AG09309 (cell line): ENCODE data around the gene KLHL3.

Source experiments
- DNase-seq: peaks from one replicate; pipeline ENCODE4 v3.0.0-alpha.2; 2010; ENCODE audit warnings: low read depth
- H3K4me3 ChIP-seq: 2 replicates; pipeline ENCODE4 v1.5.1; 2011; ENCODE audit warnings: mild to moderate bottlenecking, low read depth, low read length, moderate library complexity; ENCODE audit not compliant: control insufficient read depth
- CTCF ChIP-seq: IDR thresholded peaks from 2 replicates; pipeline ENCODE4 v1.5.1; 2011; ENCODE audit warnings: mild to moderate bottlenecking, low read depth, low read length, inconsistent platforms; ENCODE audit not compliant: insufficient read depth, control insufficient read depth; ENCODE audit errors: missing control alignments

Gene KLHL3

GRCh38 chr5:137760719-137761516 is 25.0 kb upstream of the KLHL3 start:
- no peak for TF ChIP-seq CTCF
- H3K4me3 ChIP-seq = no peak overlapping the region
- no peak for DNase-seq

- no peak for TF ChIP-seq CTCF
- H3K4me3 ChIP-seq = no peak overlapping the region
- no peak for DNase-seq
Observed at GRCh38 chr5:137760294-137760693, 24.4 kb upstream of the KLHL3 start.

DNA sequence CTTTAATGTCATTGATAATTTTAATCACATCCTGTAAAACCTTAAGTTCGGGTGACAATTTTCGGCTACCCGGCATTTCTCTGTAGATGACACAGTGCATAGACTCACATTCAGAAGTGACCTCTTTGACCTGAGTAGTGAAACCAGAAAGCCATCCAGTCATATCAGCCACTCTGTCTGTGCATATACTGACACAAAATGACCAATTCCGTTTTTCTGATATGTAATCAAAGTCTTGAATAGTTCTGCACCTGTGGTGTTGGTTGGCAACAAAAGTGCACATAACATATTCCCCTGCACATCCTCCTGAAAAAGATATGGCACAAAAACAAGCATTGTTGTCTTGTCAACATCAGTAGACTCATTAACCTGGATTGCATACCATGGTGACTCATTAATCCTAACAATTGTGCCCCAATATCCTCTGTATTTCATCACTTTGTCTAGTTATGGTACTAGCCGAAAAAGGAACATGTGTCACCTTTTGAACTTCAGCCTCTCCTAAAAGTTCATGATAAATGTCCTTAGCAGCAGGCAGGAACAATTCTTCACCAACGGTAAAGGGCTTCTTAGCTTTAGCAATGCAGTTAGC is 22.9 kb upstream of the KLHL3 start:
- no peak overlapping the region for H3K4me3 ChIP-seq
- no peak for TF ChIP-seq CTCF
- DNase-seq = no peak

- TF ChIP-seq CTCF = no peak
- no peak overlapping the region for H3K4me3 ChIP-seq
- DNase-seq = no peak
Observed at GRCh38 chr5:137758121-137758520, 22.2 kb upstream of the KLHL3 start.

- no peak overlapping the region for H3K4me3 ChIP-seq
- TF ChIP-seq CTCF = no peak
- DNase-seq = no peak
Observed at GRCh38 chr5:137757634-137758033, 21.7 kb upstream of the KLHL3 start.

GRCh38 chr5:137754961-137755762 is 19.3 kb upstream of the KLHL3 start:
- no peak for TF ChIP-seq CTCF
- DNase-seq = no peak
- peak overlapping the region; percentile 87 for H3K4me3 ChIP-seq
